IPS-18a (cell line): ENCODE measurements around the gene ATP1B3.
"Not testable (repeated sequence)": the region's sequence is repeated elsewhere in the genome, so short reads cannot be mapped to it uniquely, and the experiment has no call there.

Source experiments
- H3K27ac ChIP-seq: one replicate; pipeline ENCODE4 v1.5.1; 2013; ENCODE audit warnings: low read length
- H3K27me3 ChIP-seq: one replicate; pipeline ENCODE4 v1.6.1; 2013; ENCODE audit warnings: mild to moderate bottlenecking, low read length; ENCODE audit not compliant: control insufficient read depth, insufficient read depth
- H3K36me3 ChIP-seq: one replicate; pipeline ENCODE4 v1.6.1; 2013; ENCODE audit warnings: low read depth, low read length; ENCODE audit not compliant: control insufficient read depth
- H3K4me1 ChIP-seq: one replicate; pipeline ENCODE4 v1.6.1; 2013; ENCODE audit warnings: low read depth, low read length; ENCODE audit not compliant: control insufficient read depth
- H3K4me3 ChIP-seq: one replicate; pipeline ENCODE4 v1.5.1; 2013; ENCODE audit warnings: low read length
- H3K9ac ChIP-seq: one replicate; pipeline ENCODE4 v1.6.1; 2013; ENCODE audit warnings: mild to moderate bottlenecking, low read length, moderate library complexity
- H3K9me3 ChIP-seq: one replicate; pipeline ENCODE4 v1.6.1; 2013; ENCODE audit warnings: low read depth, low read length; ENCODE audit not compliant: control insufficient read depth

Gene ATP1B3

DNA sequence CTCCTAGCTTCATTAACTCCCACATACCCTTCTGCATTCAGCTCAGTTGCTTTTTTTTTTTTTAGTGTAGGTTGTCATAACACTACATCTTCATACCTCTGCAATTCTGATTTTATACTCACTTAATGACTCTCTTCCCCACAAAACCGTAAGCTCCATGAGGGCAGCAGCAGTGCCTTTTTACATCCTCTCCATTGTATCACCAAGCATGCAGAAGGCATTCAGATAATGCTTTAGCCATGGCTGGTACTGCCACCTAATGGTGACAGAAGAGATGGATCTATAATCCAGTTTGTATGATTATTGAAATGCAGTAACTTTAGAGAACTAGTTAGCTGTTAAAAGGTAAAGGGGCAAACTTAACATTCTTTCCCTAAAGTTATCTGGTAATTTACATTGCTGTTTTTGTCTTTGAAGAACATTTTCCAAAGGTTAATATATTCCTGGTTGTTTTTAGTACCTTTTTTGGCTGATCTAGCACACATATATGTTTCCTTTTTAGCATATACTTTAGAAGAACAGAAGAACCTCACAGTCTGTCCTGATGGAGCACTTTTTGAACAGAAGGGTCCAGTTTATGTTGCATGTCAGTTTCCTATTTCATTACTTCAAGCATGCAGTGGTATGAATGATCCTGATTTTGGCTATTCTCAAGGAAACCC lies 36.8 kb downstream of the ATP1B3 start:
- Histone ChIP-seq H3K4me3 (no peak overlapping the region), H3K36me3 (peaks cover 58% of the 10 kb centered on the region), H3K4me1 (no peaks in the 10 kb centered on the region), H3K9ac (no peak overlapping the region), H3K27ac (no peak overlapping the region), H3K27me3 (no peaks in the 10 kb centered on the region), H3K9me3 (no peaks in the 10 kb centered on the region)

DNA sequence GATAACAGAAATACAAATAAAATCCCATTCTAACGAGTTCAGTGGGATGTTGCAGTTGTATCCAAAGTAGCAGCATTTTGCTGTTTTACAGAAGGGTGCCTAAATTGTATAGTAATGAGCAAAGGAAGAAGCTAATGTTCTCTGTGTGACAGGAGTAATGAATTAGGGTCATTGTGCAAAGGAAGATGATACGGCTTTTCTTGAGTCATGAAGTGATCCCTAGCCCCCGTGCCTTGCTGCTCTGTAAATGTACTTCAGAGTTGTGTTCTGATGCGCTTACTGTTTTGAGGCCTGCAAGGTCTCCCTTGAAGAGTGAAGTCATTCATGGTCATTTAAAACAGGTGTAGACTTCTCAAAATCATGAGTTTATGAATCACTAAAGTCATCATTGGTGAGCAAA lies 37.9 kb downstream of the ATP1B3 start:
- Histone ChIP-seq H3K9ac (no peak overlapping the region), H3K27me3 (no peaks in the 10 kb centered on the region), H3K27ac (no peak overlapping the region), H3K4me1 (no peaks in the 10 kb centered on the region), H3K4me3 (no peak overlapping the region), H3K9me3 (no peaks in the 10 kb centered on the region), H3K36me3 (peaks cover 49% of the 10 kb centered on the region)

DNA sequence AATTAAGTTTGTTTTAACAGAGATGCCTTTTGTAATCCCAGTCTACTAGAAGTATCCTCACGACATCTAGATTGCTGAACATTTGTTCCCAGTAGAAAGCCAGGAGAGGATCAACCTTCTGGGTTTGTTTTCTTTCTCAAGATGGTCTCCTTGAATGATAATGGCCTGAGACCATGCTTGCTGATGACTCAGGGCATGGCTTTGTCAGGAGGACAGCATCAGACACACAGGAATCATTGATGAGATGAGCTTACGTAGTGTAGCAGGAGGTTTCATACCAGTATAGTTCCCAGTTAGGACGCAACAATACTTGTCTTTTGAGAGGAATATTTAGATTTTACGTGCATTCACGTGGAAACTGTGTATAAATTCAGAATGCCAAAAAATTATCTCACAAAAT lies 38.6 kb downstream of the ATP1B3 start:
- H3K36me3 ChIP-seq = peaks cover 53% of the 10 kb centered on the region
- H3K27ac ChIP-seq = no peak overlapping the region
- no peak overlapping the region for H3K9ac ChIP-seq
- H3K9me3 ChIP-seq = no peaks in the 10 kb centered on the region
- no peaks in the 10 kb centered on the region for H3K4me1 ChIP-seq
- no peaks in the 10 kb centered on the region for H3K27me3 ChIP-seq
- H3K4me3 ChIP-seq = no peak overlapping the region

- Histone ChIP-seq H3K4me3 (no peak overlapping the region), H3K36me3 (peaks cover 55% of the 10 kb centered on the region), H3K9me3 (no peaks in the 10 kb centered on the region), H3K27me3 (no peaks in the 10 kb centered on the region), H3K27ac (no peak overlapping the region), H3K9ac (no peak overlapping the region), H3K4me1 (no peaks in the 10 kb centered on the region)
Measured at GRCh38 chr3:141915766-141916165, 39.3 kb downstream of the ATP1B3 start.

DNA sequence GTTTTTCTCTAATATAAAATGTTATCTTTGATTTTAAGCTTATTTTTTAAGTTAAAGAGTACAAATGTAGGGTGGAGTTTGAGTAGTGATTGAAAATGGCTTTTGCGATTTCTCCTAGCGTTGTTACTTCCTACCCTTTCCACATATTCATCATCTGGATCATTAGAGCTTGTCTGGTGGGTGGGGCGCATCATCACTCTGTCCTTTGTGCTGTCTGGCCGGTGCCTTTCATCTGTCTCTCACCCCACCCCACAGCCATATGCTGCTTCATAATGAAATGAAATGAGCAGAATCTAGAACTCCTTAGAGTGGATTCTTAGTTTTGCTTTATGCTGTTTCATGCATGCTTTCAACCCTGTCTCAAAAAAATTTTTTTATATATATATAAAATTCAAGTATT lies 44.3 kb downstream of the ATP1B3 start:
- Histone ChIP-seq H3K4me1 (no peaks in the 10 kb centered on the region), H3K27me3 (no peaks in the 10 kb centered on the region), H3K9me3 (no peaks in the 10 kb centered on the region), H3K9ac (no peak overlapping the region), H3K36me3 (peaks cover 45% of the 10 kb centered on the region), H3K4me3 (no peak overlapping the region), H3K27ac (no peak overlapping the region)

DNA sequence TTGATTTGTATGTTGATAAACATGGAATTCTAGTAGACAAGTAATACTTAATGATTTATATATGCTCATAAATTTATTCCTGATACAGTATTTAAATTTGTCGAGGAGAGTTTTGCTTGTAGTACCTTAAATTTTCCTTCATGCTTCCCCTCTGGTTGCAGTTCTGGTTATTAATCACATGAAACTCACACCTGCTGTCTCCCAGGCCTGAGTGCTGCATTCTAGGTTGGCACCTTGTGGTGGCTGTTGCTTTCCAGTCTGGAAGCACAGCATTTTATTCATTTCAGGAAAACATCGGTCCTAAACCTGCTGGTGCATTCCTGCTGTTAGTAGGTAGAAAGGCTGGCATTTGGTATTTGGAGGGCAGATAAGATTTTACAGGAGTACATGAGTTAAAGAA lies 44.9 kb downstream of the ATP1B3 start:
- H3K9ac ChIP-seq = no peak overlapping the region
- no peak overlapping the region for H3K27ac ChIP-seq
- H3K4me1 ChIP-seq = no peaks in the 10 kb centered on the region
- no peak overlapping the region for H3K4me3 ChIP-seq
- peaks cover 43% of the 10 kb centered on the region for H3K36me3 ChIP-seq
- H3K27me3 ChIP-seq = no peaks in the 10 kb centered on the region
- no peaks in the 10 kb centered on the region for H3K9me3 ChIP-seq

GRCh38 chr3:141925677-141926076 lies 49.2 kb downstream of the ATP1B3 start:
- not testable (repeated sequence) for H3K4me1 ChIP-seq, H3K9me3 ChIP-seq, H3K9ac ChIP-seq, H3K4me3 ChIP-seq, H3K27ac ChIP-seq, H3K27me3 ChIP-seq
- peaks cover 38% of the 10 kb centered on the region for H3K36me3 ChIP-seq

DNA sequence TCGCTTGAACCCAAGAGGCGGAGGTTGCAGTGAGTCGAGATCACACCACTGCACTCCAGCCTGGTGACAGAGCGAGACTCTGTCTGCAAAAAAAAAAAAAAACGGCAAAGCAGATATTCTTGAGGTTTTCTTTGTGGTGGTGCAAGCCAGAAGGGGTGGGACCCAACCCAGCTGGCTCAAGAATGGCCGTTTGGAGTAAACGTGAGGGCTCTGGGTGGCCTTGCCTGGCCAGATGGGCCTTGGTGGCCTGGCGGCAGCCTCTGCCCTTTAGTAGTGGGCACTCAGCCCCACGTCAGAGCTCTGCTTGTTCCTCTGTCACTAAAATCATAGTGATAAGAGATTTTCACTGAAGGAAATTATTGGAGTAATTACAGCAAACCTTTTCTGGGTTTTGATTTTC lies 50.5 kb downstream of the ATP1B3 start:
- Histone ChIP-seq H3K27ac (no peak overlapping the region), H3K27me3 (no peaks in the 10 kb centered on the region), H3K9me3 (no peaks in the 10 kb centered on the region), H3K36me3 (peaks cover 30% of the 10 kb centered on the region), H3K4me3 (no peak overlapping the region), H3K4me1 (no peaks in the 10 kb centered on the region), H3K9ac (no peak overlapping the region)

DNA sequence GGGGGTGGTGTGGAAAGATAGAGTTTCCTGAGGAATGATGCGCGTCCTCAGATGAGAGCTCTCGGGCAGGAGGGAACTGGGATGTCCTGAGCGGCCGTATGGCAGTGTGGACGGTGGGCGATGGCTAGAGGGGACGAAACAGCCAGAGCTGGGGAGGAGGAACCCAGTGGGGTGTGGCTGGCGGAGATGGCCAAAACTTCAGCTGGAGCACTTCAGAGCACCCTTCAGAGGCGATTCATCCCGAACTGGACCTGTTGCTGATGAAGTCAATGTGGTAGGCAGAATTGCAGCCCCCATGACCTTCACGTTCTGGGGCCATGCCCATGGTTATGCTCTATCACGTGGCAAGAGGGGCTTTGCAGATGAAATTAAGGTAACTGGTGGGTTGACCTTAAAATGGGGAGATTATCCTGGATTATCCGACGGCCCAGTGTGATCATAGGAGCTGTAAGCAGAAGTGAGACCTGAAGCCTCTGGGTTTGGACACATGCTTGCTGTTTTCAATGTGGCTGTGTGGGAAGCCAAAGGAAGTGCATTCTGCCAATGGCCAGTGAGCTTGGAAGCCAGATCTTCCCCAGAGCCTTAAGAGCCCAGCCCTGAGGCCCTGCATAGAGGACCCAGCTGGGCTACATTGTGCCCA lies 52.3 kb downstream of the ATP1B3 start:
- H3K27me3 ChIP-seq = no peaks in the 10 kb centered on the region
- no peak overlapping the region for H3K9ac ChIP-seq
- peaks cover 19% of the 10 kb centered on the region for H3K36me3 ChIP-seq
- no peak overlapping the region for H3K27ac ChIP-seq
- no peak overlapping the region for H3K4me3 ChIP-seq
- H3K9me3 ChIP-seq = no peaks in the 10 kb centered on the region
- no peaks in the 10 kb centered on the region for H3K4me1 ChIP-seq

GRCh38 chr3:141929341-141929995 lies 53.0 kb downstream of the ATP1B3 start:
- peaks cover 19% of the 10 kb centered on the region for H3K36me3 ChIP-seq
- no peak overlapping the region for H3K4me3 ChIP-seq
- H3K9me3 ChIP-seq = no peaks in the 10 kb centered on the region
- H3K9ac ChIP-seq = no peak overlapping the region
- no peaks in the 10 kb centered on the region for H3K4me1 ChIP-seq
- H3K27me3 ChIP-seq = no peaks in the 10 kb centered on the region
- H3K27ac ChIP-seq = no peak overlapping the region

DNA sequence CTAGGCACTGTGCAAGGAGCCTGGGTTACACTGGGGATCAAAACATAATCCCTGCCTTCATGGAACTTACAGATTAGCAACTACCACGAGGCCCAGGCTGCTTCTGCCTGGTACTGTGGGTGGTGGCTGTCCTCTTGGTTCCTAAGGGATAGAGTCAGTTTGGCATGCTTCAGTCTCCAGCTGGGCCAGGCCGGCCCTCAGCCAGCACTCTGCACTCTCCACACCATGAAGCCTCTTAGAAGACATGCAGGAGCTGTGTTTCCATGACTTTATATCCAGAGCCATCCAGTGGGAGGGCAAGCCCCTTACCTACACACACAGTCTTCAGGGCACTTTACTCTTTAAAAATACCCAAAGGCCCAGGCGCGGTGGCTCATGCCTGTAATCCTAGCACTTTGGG lies 54.4 kb downstream of the ATP1B3 start:
- Histone ChIP-seq H3K9ac (no peak overlapping the region), H3K4me3 (no peak overlapping the region), H3K9me3 (no peaks in the 10 kb centered on the region), H3K4me1 (no peaks in the 10 kb centered on the region), H3K27me3 (no peaks in the 10 kb centered on the region), H3K27ac (no peak overlapping the region), H3K36me3 (peaks cover 14% of the 10 kb centered on the region)
